ENCODE results near the gene FAM13A. TPM values are rescaled to one million over a fixed set of nuclear protein-coding genes. Genes with fewer than 3 reads are reported as not detected.
"Not testable (repeated sequence)": the region's sequence is repeated elsewhere in the genome, so short reads cannot be mapped to it uniquely, and the experiment has no call there.

The FAM13A gene
- total RNA-seq, 2 donors from 2014 or later = 20.7 to 35.2 TPM

DNA sequence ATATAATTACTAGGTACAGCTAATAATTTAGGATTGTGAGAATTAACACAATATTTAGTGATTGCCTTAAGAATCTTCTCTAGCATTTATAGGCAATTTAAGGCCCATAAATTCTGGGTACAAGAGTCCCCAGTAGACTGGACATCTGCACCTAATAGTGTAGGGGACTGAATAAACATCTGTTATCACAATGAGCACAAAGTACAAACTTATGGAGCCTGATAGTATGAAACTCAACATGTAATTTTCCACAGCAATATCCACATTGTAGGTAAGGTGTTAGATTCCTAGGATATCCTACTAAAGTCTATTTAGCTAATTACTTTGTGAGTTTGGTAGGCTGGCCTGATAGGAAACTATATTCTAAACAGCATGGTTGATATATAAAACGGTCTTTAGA is 178.3 kb downstream of the FAM13A start:
- intact Hi-C loops (cut with DNase I) = no loop called here

GRCh38 chr4:88870428-88870827 is 186.6 kb downstream of the FAM13A start:
- no peak for DNase-seq (ENCODE audit: low spot score)
- intact Hi-C loops (cut with DNase I) = no loop called here

More for the DNA sequence above, 178.3 kb downstream of the FAM13A start:
- DNase-seq (ENCODE audit: low spot score) = no peak

- intact Hi-C loops (cut with DNase I) = no loop called here
- no peak for DNase-seq (ENCODE audit: low spot score)
These were observed 188.5 kb downstream of the FAM13A start for GRCh38 chr4:88868510-88868909.

- intact Hi-C loops (cut with DNase I) = no loop called here
- no peak for DNase-seq (ENCODE audit: low spot score)
These were observed 190.0 kb downstream of the FAM13A start for GRCh38 chr4:88866862-88867550.

- intact Hi-C loops (cut with DNase I) = no loop called here
- DNase-seq (ENCODE audit: low spot score) = no peak
These were observed 191.5 kb downstream of the FAM13A start for GRCh38 chr4:88865466-88865865.

- intact Hi-C loops (cut with DNase I) = no loop called here
- DNase-seq (ENCODE audit: low spot score) = no peak
These were observed 191.9 kb downstream of the FAM13A start for GRCh38 chr4:88865046-88865445.

DNA sequence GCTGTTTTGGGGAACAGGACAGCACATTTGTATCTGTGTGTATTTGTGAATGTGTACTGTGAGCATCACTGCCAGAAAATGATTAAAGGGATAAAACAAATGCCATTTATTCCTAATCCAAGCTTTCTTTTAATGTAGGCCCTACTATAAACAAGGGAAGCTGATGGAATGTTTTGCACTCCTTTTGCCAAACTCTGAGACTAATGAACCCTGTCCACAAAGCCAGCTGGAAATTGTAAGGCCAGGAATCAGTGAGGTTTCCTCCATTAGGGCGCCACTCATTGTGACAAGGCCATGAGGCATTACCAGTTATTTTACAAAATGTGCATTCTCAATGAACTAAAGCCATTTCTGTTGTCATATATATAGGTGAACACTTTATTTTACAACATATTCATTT is 196.4 kb downstream of the FAM13A start:
- no peak for DNase-seq (ENCODE audit: low spot score)
- intact Hi-C loops (cut with DNase I) = no loop called here

DNA sequence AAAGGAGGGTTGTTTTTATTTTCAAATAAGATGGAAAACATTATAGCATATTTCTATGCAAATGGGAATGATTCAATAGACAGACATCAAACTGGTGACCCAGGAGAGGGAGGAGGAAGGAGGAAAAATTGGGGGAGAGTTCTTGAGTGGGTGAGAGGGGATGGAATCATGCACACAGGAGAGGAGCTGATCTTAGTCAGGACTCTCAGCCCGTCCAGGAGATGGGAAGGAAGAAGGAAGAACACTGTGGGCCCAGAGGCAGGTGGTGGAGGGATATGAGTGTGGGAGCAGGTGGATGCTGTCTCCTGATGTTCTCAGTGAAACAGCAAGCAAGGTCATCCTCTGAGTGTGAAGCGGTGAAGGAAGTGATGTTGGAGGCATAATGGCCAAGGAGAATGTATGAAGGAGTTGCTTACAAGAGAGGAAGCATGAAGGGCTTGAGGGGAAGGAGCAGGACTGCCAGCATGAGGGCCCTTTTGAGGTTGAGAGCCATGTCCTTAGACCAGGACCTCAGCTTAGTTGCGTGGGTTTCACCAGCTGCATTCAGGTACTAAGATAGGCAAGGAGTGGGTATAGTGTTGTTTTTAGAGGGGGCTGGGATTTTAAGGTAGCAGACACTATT is 197.7 kb downstream of the FAM13A start:
- no peak for DNase-seq (ENCODE audit: low spot score)
- intact Hi-C loops (cut with DNase I) = no loop called here

- intact Hi-C loops (cut with DNase I) = no loop called here
These were observed 198.2 kb downstream of the FAM13A start for GRCh38 chr4:88858752-88859151.

DNA sequence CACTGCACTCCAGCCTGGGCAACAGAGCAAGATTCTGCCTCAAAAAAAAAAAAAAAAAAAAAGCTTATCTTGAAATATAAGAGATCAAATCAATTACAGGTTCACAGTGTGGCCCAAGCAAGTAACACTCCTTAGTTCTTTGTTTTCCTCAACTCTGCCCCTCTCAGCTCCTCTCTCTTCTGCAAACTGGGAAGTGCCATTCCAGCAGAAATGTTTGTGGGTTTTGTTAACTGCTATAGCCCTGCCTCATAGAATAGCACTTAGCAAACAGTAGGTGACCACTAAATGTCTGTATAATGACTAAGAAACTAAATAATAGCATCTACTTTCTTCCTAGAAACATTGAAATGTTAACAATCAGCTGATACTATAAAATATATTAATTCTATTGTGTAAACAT is 199.4 kb downstream of the FAM13A start:
- DNase-seq (ENCODE audit: low spot score) = no peak
- intact Hi-C loops (cut with DNase I) = no loop called here

More at GRCh38 chr4:88858752-88859151, 198.2 kb downstream of the FAM13A start:
- no peak for DNase-seq (ENCODE audit: low spot score)

GRCh38 chr4:88854481-88854880 is 202.5 kb downstream of the FAM13A start:
- intact Hi-C loops (cut with DNase I) = no loop called here
- DNase-seq (ENCODE audit: low spot score) = no peak

- DNase-seq (ENCODE audit: low spot score); intact Hi-C loops (cut with DNase I): not testable (repeated sequence)
These were observed 203.4 kb downstream of the FAM13A start for GRCh38 chr4:88853583-88853982.

- intact Hi-C loops (cut with DNase I) = no loop called here
- no peak for DNase-seq (ENCODE audit: low spot score)
These were observed 210.7 kb downstream of the FAM13A start for GRCh38 chr4:88846206-88846790.

GRCh38 chr4:88843067-88843685 is 213.8 kb downstream of the FAM13A start:
- no peak for DNase-seq (ENCODE audit: low spot score)
- intact Hi-C loops (cut with DNase I) = no loop called here

- intact Hi-C loops (cut with DNase I) = no loop called here
- DNase-seq (ENCODE audit: low spot score) = no peak
These were observed 215.3 kb downstream of the FAM13A start for GRCh38 chr4:88841635-88842034.

DNA sequence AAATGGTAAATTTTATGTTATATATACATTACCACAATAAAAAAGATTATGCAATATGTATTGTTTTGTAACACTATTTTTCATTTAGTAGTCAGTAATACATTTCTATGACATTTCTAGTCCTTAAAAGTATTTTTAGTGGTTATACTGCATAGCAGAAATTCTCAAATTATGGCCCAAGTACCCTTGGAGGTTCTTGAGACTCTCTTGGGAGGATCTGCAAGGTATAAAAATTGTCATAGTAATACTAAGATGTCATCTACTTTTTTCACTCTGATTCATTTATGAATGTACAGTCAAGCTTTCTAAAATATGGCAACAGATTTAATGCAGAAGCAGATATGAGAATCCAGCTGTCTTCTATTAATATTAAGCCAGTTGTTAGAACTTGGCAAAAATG is 220.8 kb downstream of the FAM13A start:
- intact Hi-C loops (cut with DNase I) = no loop called here
- DNase-seq (ENCODE audit: low spot score) = no peak

DNA sequence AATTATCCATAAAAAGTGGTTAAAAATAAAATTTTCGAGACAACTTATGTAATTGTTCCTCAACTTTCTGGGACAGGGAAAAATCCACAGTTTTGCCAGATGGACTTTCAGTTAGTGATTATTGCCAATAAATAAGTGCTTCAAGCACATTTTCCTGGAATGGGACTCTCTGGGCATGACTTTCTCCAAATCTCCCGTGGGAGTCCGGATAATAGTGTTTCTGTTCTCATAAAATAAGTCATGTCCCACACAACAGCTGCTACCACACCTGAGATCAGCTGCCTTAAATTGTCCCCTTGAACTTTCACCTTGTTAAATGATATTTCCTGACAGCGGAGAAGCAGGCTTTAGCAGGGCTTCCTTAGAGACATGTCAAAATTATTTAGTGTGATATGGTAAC is 226.0 kb downstream of the FAM13A start:
- no peak for DNase-seq (ENCODE audit: low spot score)
- intact Hi-C loops (cut with DNase I) = loop anchor here in 1 of 2 donors (5.0 kb wide), 1 partner anchor 141 kb away; no protein-coding TSS in a partner anchor

- intact Hi-C loops (cut with DNase I) = loop anchor here in 1 of 2 donors (5.0 kb wide), 1 partner anchor 142 kb away; no protein-coding TSS in a partner anchor
- no peak for DNase-seq (ENCODE audit: low spot score)
These were observed 226.4 kb downstream of the FAM13A start for GRCh38 chr4:88830598-88830997.

- intact Hi-C loops (cut with DNase I) = no loop called here
- DNase-seq (ENCODE audit: low spot score) = no peak
These were observed 228.0 kb downstream of the FAM13A start for GRCh38 chr4:88828842-88829571.

DNA sequence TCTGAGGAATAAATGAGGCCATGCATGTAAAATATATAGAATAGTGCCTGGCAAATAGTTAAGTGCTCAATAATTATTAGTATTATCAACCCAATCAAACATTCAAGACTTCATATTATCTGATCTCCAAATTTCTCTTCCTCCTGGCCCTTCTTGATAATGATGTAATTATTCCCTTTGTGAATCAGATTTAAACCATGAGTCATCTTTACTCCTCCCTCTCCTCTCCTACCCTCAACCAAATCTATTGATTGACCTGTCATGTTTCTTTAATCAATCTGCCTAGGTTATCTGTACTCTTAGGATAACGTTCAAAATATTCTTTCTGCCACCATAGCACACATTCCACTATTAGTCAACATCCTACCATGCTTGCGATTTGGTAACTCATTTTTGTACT is 229.5 kb downstream of the FAM13A start:
- intact Hi-C loops (cut with DNase I) = no loop called here

More for the DNA sequence above, 229.5 kb downstream of the FAM13A start:
- no peak for DNase-seq (ENCODE audit: low spot score)

All from posterior vena cava (tissue), 2 donors.